Measurements from ENCODE around the gene GPR45.

The GPR45 gene

DNA sequence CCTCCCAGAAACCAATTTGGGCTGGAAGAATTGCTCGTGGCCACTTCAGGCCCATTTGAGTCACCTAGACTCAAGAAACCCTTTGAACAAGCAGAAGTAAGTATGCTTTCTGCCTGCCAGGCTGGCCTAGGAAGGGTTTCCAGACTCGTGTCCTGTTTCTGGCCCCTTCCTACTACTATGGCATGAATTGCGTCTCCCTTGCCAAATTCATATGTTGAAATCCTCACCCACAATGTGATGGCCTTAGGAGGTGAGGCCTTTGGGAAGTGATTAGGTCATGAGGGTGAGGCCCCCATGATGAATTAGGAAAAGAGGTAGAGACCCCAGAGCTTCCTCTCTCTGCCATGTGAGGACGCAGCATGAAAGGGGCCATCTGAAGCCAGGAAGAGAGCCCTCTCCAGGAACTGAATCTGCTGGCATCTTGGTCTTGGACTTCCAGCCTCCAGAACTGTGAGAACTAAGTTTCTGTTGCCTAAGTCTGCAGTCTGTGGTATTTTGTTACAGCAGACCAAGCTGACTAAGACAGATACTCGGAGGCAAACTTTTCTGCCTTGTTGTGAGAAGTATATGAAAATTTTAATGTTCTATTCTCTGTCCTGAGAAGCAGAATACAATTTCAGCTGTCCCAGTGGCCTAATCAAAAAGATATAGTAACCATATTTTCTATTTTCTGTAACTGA is 13.1 kb downstream of the GPR45 start:
- no peak for DNase-seq

DNA sequence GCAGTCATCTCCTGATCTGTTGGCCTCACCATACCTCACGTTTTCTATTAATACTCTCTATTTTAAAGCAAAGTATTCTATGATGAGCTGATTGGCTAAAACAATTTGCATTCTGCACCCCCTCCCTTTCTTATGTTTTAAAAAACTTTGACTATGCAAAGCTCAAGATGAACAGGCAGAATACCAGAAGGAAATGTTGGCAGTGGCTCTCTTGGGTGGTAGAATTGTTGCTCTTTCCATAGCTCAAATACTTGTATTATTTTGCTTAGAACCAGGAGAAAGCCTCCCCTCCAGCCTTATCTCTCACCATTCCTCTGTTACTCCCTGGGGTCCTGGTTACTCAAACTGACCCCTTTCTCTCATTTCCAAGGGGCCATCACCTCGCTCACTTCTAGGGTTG is 14.4 kb downstream of the GPR45 start:
- DNase-seq = no peak

DNA sequence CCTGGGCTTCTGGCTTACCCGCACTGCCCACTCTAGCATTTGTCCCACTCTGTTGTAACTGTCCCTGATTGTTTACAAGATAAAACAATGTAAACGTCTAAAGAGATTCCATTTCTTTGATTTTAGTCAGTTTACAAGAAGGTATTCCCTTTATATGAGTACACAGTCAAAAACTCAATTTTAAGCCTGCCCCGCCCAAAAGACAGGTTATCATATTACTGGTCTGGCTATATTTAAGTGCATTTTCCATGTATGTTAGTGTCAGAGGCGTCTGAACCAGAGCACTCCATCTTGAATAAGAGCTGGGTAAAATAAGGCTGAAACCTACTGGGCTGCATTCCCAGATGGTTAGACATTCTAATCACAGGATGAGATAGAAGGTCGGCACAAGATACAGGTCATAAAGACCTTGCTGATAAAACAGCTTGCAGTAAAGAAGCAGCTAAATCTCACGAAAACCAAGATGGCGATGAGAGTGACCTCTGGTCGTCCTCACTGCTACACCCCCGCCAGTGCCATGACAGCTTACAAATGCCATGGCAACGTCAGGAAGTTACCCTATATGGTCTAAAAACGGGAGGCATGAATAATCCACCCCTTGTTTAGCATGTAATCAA is 15.0 kb downstream of the GPR45 start:
- no peak for DNase-seq

DNA sequence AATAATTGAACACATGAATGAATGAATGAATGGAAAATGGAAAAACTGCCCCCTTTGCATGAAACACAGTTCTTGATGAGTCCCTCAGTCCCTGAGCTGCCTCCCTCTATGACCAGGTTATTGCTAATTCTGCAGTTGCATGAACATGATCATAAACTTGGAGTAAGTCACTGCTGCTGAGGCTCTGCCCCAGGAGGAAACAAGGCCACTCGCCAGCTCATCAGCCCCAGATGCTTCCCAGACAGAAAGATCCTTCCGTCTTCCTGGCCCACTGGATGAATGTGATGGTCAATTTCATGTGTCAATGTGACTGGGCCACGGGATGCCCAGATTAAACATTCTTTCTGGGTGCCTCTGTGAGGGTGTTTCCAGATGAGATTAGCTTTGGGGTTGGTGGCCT is 16.4 kb downstream of the GPR45 start:
- DNase-seq = no peak

DNA sequence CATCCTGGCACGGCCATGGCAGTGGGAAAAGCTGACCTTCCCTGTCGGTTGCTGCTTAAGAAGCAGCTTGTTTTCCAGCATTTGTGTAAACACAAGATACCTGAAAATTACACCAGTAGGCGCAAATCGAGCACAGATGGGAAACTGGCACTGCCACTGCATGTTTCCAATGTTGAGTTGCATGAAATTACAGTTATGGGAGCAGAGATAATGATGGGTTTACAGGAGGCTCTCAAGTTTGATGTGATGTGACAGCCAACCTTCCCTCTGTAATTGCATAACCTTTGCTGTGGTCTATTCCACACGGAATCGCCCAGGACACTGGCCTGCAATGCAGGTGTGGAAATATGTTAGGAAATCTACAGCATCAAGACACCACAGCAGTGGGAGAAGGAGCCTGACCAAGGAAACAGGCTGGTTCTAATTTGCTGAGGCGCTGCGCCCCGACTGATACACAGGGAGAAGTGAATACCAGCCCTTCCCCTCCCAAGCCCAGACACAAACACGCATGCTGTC is 17.4 kb downstream of the GPR45 start:
- no peak for DNase-seq

DNA sequence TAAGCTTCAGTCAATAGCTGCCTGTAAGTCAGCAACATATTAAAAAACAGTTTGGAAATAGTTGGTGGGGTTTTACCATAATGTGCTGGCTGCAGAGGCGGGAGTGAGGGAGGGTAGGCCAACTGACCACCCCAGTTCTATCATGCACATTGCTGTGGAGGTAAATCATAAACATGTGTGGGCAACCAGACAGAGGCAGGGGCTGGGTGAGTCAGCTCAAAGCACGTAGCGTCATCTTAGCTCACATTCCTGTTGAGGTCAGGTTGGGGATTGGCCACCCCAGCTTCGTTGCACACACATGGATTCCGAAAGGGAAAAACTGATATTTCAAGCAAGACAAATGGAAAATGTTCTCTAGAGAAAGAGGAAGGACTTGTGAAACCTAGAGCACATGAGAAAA is 19.5 kb downstream of the GPR45 start:
- DNase-seq = no peak

DNA sequence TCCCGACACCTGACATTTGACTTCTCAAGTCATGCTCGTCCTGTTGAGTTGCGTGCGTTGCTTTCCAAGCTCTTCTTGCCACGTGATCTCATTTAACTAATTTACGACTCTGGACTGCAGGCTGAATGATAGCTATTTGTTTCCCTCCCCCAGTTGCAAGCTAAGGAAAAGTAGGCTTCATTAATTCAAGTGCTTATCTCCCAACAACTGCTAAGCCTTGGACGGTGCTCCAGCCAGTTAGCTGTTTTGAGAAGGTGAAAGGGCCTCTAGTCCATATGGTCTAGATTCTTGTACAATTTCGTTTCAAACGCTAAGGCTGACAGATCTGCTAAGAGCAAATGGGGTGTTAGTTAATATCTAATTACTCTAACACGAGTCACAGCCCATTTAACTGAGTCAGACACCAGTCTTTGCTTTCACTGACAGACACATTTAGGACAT is 21.1 kb downstream of the GPR45 start:
- DNase-seq = no peak

DNA sequence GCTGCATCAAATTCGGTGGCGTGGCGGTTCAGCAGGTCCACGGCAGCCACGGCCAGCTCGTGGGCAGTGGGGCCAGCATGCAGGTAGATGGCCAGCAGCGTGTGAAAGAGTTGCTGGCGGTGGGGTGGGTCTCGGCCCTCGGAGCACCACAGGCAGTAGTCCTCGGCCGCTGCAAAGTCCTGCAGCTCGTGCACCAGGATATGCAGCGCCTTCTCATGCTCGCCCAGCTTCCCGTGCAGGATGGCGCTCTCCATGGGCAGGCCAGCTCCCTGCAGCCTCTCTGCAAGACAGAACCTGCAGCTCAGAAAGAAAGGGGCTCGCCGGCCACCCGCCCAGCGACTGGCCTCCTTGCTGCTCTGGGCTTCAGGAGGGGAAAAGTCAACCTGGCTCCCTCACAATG is 27.9 kb downstream of the GPR45 start:
- DNase-seq = no peak

DNA sequence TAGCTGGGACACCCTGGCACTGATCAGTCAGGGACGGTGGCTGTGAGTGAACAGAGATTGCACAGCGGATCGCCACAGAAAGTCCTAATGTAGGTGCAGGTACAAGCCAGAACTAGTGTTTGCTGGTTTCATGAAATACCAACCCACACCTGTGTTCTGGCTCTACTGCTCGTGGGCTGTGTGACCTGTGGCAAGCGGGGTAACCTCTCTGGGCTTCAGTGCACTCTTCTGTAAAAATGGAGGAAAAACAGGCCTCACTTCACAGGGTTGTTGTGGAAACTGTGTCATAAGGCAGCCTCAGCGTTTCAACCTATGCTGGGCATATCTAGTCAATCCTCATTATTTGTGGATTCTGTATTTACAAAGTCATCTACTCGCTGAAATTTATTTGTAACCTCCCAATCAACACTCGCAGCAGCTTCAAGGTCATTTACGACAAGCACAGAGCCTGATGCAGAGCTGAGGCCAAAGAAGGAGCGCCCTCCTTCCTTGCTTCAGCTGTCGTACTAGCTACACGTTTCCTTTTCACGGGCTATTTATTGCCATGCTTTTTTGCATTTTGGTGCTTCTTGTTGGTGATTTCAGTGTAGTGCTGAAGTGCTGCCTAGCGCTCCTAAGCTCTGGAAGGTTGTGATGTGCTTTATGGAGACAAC is 30.0 kb downstream of the GPR45 start:
- no peak for DNase-seq

DNA sequence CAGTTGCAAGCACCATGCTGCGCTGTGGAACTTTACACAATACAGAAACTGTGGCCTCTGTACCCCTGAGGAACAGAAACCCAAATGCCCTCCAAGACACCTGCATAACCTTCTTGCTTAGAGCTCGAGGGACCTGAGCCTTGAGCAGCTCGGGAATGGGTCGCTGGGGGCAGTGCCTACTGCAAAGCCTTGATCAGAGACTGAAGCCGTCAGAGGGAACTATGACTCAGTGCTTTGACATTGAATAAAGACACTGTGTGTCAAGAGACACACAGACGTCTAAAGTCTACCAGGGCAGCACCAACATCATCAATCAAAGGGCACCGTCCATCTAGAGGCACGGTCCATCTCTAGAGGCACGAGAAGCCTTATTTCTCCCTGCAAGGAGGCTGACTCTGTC is 30.6 kb downstream of the GPR45 start:
- DNase-seq = no peak

DNA sequence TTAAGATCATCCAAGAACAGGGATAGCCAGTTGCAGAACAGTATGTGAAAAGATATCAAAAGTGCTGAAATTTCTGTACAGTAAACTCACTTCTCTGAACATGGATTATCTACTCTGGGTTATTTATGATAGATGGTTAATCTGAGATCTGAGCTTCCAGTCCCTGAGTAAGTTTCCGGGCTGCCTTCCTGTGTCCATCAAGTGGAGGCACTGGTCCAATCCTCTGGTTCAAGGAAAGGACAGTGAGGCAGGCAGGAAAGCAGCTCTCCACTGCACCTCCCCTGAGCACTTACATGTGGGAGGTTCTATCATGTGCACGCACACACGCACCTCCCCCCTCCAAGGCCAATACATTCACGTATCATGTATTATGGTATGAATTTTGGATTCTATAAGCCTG is 32.5 kb downstream of the GPR45 start:
- DNase-seq = no peak

DNA sequence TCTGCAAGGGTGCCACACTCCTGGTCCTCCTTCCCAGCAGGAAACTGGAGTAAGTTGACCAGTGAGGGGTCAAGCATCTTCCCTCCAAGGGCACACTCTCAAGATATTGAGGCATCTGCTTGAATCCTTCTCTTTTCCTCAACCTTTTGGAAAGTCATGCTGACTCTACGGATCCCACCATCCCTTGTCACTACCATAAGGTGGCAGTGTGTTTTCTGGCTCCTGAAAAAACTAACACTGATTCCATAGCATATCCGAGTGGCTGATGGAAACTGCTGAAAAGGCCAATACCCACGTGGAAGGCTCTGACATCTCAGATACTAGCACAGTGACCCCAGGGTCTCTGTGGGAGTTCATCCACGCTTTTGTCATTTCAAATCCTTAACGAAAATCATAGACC is 37.1 kb downstream of the GPR45 start:
- no peak for DNase-seq

DNA sequence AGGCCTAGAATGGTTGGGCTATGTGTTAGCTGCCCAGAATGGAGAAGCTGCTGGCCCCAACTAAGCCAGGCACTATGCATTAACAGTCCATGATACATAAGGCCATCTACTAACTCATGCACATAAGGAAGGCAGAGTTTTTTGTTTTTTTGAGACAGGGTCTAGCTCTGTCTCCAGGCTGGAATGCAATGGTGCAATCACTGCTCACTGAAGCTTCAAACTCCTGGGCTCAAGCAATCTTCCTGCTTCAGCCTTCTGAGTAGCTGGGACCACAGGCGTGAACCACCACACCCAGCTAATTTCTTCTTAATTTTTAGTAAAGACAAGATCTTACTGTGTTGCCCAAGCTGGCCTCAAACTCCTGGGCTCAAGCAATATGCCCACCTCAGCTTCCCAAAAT is 37.6 kb downstream of the GPR45 start:
- no peak for DNase-seq

DNA sequence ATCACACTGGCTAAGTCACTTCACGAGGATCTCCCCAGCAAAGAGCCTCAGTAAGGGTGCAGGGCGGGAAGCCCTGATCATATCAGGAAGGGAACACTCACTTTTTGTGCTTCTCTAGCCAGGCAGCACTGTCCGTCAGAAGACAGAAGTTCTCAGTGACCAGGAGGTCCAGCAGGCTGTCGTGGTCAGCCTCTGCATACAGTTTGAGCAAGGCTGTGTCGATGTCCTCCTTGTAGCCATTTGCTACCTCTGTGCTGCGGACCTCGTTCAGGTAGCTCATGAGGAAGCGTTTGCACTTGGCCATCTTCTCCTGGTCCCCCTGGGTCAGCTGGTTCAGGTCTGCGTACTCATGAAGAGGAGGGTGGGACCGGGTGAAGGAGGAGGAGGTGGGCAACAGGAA is 38.7 kb downstream of the GPR45 start:
- DNase-seq = no peak

DNA sequence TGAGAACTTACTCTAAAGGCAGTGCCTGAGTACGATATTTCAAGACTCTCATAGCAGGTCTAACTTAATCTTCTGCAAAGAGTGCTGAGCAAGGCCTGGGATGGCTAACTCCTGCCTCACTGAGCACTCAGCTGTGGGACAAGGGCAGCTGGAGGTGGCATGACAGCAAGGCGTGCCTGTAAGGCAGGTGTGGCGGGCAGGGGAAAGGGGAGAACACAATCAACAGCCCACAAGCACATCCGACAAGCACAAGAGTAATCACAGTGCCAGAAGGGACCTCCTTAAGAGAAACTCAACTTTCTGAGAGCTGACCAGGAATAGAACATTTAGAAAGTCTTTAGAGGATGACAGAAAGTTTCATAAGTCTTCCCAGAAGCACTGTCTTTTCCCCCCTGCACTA is 42.0 kb downstream of the GPR45 start:
- no peak for DNase-seq

DNA sequence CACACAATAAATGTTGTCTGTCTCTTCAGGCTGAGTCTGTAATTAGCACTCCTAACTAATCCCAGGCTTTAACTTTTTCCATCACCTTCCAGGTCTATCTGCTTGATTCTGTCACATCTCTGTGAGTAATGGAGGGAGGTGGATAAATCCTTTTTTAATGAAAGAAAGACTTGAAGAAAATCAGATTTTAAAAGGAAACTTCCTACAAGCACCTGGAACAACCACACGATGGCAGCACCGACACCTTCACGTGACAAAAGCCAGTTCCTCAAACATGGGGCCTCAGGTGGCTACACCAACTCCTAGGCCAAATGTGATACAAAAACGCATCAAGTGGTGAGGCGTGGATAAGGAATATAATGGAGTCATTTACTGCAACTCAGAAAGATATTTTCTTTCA is 46.1 kb downstream of the GPR45 start:
- DNase-seq = peak; percentile 60

DNA sequence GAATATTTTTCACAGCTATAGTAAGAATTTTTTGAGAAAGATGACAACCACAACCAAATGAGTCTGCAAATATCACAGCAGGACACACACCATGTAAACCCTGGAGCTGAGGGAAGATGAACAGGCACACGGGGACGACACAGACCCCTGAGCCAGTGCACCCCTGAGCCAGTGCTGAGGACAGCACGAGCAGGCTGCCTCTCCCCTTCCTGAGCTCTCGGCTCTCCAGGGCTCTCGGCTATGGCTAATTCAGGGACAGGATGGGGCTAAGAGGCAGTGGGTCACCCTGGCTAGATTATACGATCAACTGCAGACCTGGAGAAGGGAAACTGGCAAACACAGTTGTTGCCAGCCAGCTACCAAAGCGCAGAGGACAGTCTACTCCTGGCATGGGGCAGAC is 46.6 kb downstream of the GPR45 start:
- DNase-seq = no peak

DNA sequence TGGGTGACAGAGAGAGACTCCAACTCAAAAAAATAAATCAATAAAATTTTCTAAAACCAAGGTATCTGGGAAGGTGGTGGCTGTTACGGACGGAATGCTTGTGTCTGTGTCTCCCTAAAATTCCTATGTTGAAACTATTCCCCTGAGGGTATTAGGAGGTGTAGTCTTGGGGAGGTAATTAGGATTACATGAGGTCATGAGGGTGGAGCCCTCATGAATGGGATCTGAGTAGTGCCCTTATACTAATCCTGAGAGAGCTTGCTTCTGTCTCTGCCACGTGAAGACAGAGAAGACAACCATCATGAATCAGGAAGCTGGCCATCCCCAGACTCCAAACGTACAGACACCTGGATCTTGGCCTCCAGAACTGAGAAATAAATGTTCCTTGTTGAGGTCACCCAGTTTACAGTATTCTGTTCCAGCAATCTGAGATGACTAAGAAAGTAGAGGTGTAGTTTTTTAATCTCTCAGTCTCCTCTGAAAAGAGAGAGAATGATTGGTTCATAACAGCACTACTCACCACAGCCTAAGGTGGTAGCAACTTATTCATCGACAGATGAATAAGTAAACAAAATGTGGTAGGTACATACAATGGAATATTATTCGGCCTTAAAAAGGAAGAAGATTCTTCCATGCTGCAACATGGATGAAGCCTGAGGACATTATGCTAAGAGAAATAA is 49.6 kb downstream of the GPR45 start:
- no peak for DNase-seq

DNA sequence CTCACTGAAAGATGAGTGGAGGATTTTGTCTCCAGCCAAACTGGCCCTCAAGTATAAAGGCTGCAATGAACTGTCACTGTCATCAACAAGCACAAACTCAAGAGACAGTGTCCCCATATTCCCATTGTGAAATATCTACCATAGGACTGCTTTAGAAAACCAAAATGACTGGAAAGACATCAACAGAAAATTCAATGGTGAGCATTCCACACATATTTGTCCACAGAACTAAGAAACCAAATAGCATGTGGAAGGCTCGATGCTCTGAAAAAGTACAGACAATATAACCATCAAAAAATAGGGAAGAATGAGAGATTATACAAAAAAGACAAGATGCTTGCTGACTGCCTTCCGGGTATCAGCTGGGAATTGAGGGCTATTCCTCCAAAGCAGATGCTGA is 50.4 kb downstream of the GPR45 start:
- DNase-seq = no peak

Data from activated CD4-positive, alpha-beta T cell treated with anti-CD3 and anti-CD28 coated beads for 48 hours (primary cell).